Trophoblast cell (in vitro differentiated cells and primary cell): ENCODE results near the gene PTPN1.

Experiments
- DNase-seq, 2 donors: peaks; one replicate each; pipeline ENCODE4 v3.0.0-alpha.2; 2016
- H2AFZ ChIP-seq: 2 replicates; pipeline ENCODE4 v1.6.1; 2013; ENCODE audit warnings: low read length, moderate library complexity, mild to moderate bottlenecking; ENCODE audit not compliant: insufficient read depth, poor library complexity
- H2AK5ac ChIP-seq: 2 replicates; pipeline ENCODE4 v1.6.1; 2013; ENCODE audit warnings: mild to moderate bottlenecking, low read length
- H2BK120ac ChIP-seq: 2 replicates; pipeline ENCODE4 v1.6.1; 2013; ENCODE audit warnings: low read length, mild to moderate bottlenecking, moderate library complexity; ENCODE audit not compliant: insufficient read depth, poor library complexity
- H2BK12ac ChIP-seq: 2 replicates; pipeline ENCODE4 v1.6.1; 2013; ENCODE audit warnings: mild to moderate bottlenecking, low read length, moderate library complexity
- H2BK5ac ChIP-seq: 2 replicates; pipeline ENCODE4 v1.6.1; 2013; ENCODE audit warnings: low read length, low read depth, moderate library complexity, mild to moderate bottlenecking; ENCODE audit not compliant: poor library complexity
- H3K14ac ChIP-seq: 2 replicates; pipeline ENCODE4 v1.6.1; 2013; ENCODE audit warnings: mild to moderate bottlenecking, low read length
- H3K18ac ChIP-seq: 2 replicates; pipeline ENCODE4 v1.6.1; 2013; ENCODE audit warnings: mild to moderate bottlenecking, low read length
- H3K23ac ChIP-seq: 2 replicates; pipeline ENCODE4 v1.6.1; 2013; ENCODE audit warnings: low read length
- H3K27ac ChIP-seq: 2 replicates; pipeline ENCODE4 v1.5.1; 2013; ENCODE audit warnings: low read depth, mild to moderate bottlenecking, inconsistent platforms, low read length, moderate library complexity
- H3K27me3 ChIP-seq: 2 replicates; pipeline ENCODE4 v1.6.1; 2013; ENCODE audit warnings: inconsistent platforms, mild to moderate bottlenecking, low read length, moderate library complexity; ENCODE audit not compliant: insufficient read depth
- H3K36me3 ChIP-seq, 2 experiments: 1 replicate in 1 of 2; 2 replicates in 1 of 2; pipeline ENCODE4 v1.6.1; 2013; ENCODE audit warnings: low read length in 2 of 2, mild to moderate bottlenecking in 2 of 2, moderate library complexity in 1 of 2; ENCODE audit not compliant: insufficient read depth in 2 of 2, control insufficient read depth in 1 of 2
- H3K4ac ChIP-seq: 2 replicates; pipeline ENCODE4 v1.6.1; 2013; ENCODE audit warnings: low read depth, mild to moderate bottlenecking, low read length, moderate library complexity
- H3K4me1 ChIP-seq, 2 experiments: 1 replicate in 1 of 2; 2 replicates in 1 of 2; pipeline ENCODE4 v1.6.1; 2013; ENCODE audit warnings: low read length in 2 of 2, mild to moderate bottlenecking in 2 of 2, moderate library complexity in 1 of 2; ENCODE audit not compliant: insufficient read depth in 2 of 2, control insufficient read depth in 1 of 2
- H3K4me2 ChIP-seq: 2 replicates; pipeline ENCODE4 v1.6.1; 2013; ENCODE audit warnings: inconsistent platforms, mild to moderate bottlenecking, low read length, moderate library complexity
- H3K4me3 ChIP-seq: 2 replicates; pipeline ENCODE4 v1.5.1; 2013; ENCODE audit warnings: mild to moderate bottlenecking, low read depth, low read length, inconsistent platforms
- H3K79me1 ChIP-seq: one replicate; pipeline ENCODE4 v1.6.1; 2013; ENCODE audit warnings: low read length
- H3K79me2 ChIP-seq: 2 replicates; pipeline ENCODE4 v1.6.1; 2013; ENCODE audit warnings: low read length, mild to moderate bottlenecking; ENCODE audit not compliant: control insufficient read depth, insufficient read depth, poor library complexity
- H3K9ac ChIP-seq: 2 replicates; pipeline ENCODE4 v1.6.1; 2013; ENCODE audit warnings: mild to moderate bottlenecking, low read length
- H3K9me3 ChIP-seq: 2 replicates; pipeline ENCODE4 v1.6.1; 2013; ENCODE audit warnings: low read depth, mild to moderate bottlenecking, control low read depth, inconsistent platforms, low read length; ENCODE audit not compliant: insufficient read depth
- H4K12ac ChIP-seq: 2 replicates; pipeline ENCODE4 v1.6.1; 2013; ENCODE audit warnings: low read depth, mild to moderate bottlenecking, low read length, moderate library complexity
- H4K8ac ChIP-seq: 2 replicates; pipeline ENCODE4 v1.6.1; 2013; ENCODE audit warnings: low read depth, mild to moderate bottlenecking, low read length, moderate library complexity
- H4K91ac ChIP-seq: one replicate; pipeline ENCODE4 v1.6.1; 2013; ENCODE audit warnings: low read depth, mild to moderate bottlenecking, low read length, moderate library complexity
- WGBS: extraction: QIAGEN DNeasy Blood & Tissue Kit; methylation state at CpG from one replicate; pipeline ENCODE4 v1.1.7; 2013; ENCODE audit warnings: missing lambda C conversion rate; ENCODE audit not compliant: insufficient read length, insufficient coverage; ENCODE audit errors: extremely low coverage; 5-methylcytosine and 5-hydroxymethylcytosine counted together

The PTPN1 gene

DNA sequence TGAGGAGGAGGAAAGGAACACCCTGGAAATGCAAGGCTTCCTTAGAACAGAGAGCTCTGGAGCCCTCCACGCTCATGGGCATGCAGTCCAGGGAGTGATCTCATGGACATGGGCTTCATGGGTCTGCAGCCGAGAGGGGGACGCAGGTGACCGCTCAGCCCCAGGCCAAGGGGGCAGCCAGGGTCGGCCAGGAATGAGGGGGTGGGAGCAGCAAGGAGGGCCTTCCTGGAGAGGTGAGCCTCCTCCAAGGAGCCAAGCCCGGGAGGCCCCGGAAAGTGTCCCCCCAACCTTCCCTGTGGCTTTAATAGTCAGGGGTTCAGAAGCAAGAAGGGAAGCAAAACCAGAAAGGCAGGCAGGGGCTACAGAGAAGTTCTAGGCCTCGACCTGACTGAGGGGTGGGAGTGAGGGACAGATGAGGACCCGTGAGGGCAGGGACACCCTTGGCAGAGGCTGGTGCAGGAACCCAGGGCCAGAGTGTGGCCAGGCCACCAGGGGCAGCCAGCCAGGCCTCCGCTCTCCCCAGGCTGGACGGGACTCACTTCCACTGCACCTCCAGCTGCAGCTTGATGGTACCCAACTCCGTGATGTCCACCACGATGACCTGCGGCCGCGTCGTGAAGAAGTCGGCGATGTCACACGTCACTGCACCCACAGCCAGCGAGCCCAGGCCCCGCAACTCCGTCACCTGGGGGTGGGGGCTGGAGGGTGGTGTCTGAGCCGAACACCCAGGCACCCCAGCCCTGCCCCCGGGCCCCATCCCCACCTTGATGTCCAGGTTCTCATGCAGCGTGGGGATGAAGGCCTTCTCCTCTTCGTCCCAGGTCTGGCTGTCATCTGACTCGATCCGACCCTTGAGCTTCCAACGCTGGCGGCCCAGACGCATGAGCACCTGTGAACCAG, 97.9 kb downstream of the PTPN1 start:
- H4K91ac ChIP-seq = no peak overlapping the region
- no peaks in the 10 kb centered on the region for H3K36me3 ChIP-seq
- no peak overlapping the region for H4K12ac ChIP-seq
- no peak overlapping the region for H2AFZ ChIP-seq
- H2BK5ac ChIP-seq = no peak overlapping the region
- no peak overlapping the region for H3K14ac ChIP-seq
- DNase-seq = no peak
- H3K27ac ChIP-seq = no peak overlapping the region
- H3K79me1 ChIP-seq = no peaks in the 10 kb centered on the region
- H3K27me3 ChIP-seq = no peaks in the 10 kb centered on the region
- no peak overlapping the region for H3K18ac ChIP-seq
- no peak overlapping the region for H2AK5ac ChIP-seq
- H2BK12ac ChIP-seq = no peak overlapping the region
- H3K4ac ChIP-seq = no peak overlapping the region
- no peaks in the 10 kb centered on the region for H3K79me2 ChIP-seq
- no peak overlapping the region for H3K9ac ChIP-seq
- H4K8ac ChIP-seq = no peak overlapping the region
- H2BK120ac ChIP-seq = no peak overlapping the region
- H3K4me2 ChIP-seq = no peak overlapping the region
- no peaks in the 10 kb centered on the region for H3K9me3 ChIP-seq
- H3K23ac ChIP-seq = no peak overlapping the region
- H3K4me1 ChIP-seq = peaks cover 3% of the 10 kb centered on the region in 2 experiments
- no CpG with 5 or more reads among the region's 32 CpGs for WGBS
- H3K4me3 ChIP-seq = no peak overlapping the region

- Histone ChIP-seq H3K18ac (no peak overlapping the region), H3K27me3 (no peaks in the 10 kb centered on the region), H3K23ac (no peak overlapping the region), H3K36me3 (no peaks in the 10 kb centered on the region), H3K4ac (no peak overlapping the region), H2BK5ac (no peak overlapping the region), H3K9me3 (no peaks in the 10 kb centered on the region), H3K4me1 (peaks cover 3% of the 10 kb centered on the region in 2 experiments), H3K9ac (no peak overlapping the region), H3K79me2 (no peaks in the 10 kb centered on the region), H4K8ac (no peak overlapping the region), H3K27ac (no peak overlapping the region), H3K79me1 (no peaks in the 10 kb centered on the region), H3K14ac (no peak overlapping the region), H4K91ac (no peak overlapping the region), H2BK120ac (no peak overlapping the region), H3K4me3 (no peak overlapping the region), H2AK5ac (no peak overlapping the region), H3K4me2 (no peak overlapping the region), H4K12ac (no peak overlapping the region), H2BK12ac (no peak overlapping the region), H2AFZ (no peak overlapping the region)
- no CpG with 5 or more reads among the region's 13 CpGs for WGBS
- DNase-seq = no peak
Observed at GRCh38 chr20:50608750-50609104, 98.5 kb downstream of the PTPN1 start.

DNA sequence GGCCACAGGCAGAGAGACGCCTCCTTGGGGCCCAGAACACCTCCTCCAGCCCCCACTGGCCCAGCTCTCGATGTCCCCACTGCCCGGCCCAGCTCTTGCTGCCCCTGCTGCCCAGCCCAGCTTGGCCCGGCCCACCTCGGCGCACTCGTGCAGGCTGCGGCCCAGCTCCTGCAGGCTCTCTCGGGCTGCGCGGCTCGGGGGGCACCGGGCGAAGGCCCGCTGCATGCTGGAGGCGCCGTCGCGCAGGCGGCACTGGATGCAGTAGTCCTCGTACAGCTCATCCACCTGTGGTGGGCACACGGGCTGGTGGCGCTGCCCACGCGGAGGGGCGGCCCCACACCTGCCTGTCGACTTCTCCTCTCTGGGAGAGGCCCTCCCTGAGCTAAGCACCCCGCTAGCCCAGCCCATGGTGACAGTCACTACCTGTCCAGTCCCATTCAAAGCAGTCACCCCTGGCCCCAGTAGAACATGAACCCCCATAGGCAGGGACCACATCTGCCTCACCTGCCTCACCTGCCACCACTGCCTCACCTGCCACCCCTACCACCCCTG, 99.3 kb downstream of the PTPN1 start:
- DNase-seq = no peak
- Histone ChIP-seq H3K14ac (no peak overlapping the region), H4K12ac (no peak overlapping the region), H2BK12ac (no peak overlapping the region), H2BK120ac (no peak overlapping the region), H2BK5ac (no peak overlapping the region), H3K27me3 (no peaks in the 10 kb centered on the region), H3K36me3 (no peaks in the 10 kb centered on the region), H3K9ac (no peak overlapping the region), H3K4me2 (no peak overlapping the region), H3K4me3 (no peak overlapping the region), H3K23ac (no peak overlapping the region), H2AK5ac (no peak overlapping the region), H3K4me1 (peaks cover 3% of the 10 kb centered on the region in 2 experiments), H3K79me1 (no peaks in the 10 kb centered on the region), H4K8ac (no peak overlapping the region), H3K9me3 (no peaks in the 10 kb centered on the region), H3K79me2 (no peaks in the 10 kb centered on the region), H3K18ac (no peak overlapping the region), H2AFZ (no peak overlapping the region), H4K91ac (no peak overlapping the region), H3K4ac (no peak overlapping the region), H3K27ac (no peak overlapping the region)
- no CpG with 5 or more reads among the region's 28 CpGs for WGBS

DNA sequence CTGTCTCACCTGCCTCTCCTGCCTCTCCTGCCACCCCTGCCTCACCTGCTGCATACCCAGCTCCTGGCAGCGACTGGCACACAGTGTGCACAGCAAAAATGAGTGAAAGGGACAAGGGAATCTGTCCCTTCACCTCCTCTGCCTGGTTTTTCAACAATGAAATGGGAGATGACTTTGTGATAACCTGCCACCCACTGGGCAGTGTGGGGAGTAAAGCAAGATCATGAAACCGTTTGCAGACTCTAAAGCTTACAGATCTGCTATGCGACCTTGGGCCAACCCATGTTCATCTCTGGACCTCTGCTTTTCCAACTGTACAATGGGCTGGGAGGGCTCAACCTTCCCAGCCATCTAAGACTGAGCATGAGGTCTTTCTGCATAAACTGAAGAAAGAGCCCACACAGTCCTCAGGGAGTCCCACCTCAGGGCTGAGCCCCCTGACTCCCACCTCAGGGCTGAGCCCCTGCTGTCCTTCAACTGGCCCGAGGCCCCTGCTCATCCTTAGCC, 100.1 kb downstream of the PTPN1 start:
- no peak overlapping the region for H4K12ac ChIP-seq
- no peak overlapping the region for H3K23ac ChIP-seq
- H2BK12ac ChIP-seq = no peak overlapping the region
- H4K91ac ChIP-seq = no peak overlapping the region
- no peaks in the 10 kb centered on the region for H3K9me3 ChIP-seq
- H4K8ac ChIP-seq = no peak overlapping the region
- no peak overlapping the region for H2AFZ ChIP-seq
- H3K4me3 ChIP-seq = no peak overlapping the region
- H3K4me2 ChIP-seq = no peak overlapping the region
- H3K14ac ChIP-seq = no peak overlapping the region
- H3K27ac ChIP-seq = no peak overlapping the region
- H3K4ac ChIP-seq = no peak overlapping the region
- no peaks in the 10 kb centered on the region for H3K79me2 ChIP-seq
- H2AK5ac ChIP-seq = no peak overlapping the region
- no peak for DNase-seq
- H3K4me1 ChIP-seq = peaks cover 3% of the 10 kb centered on the region in 2 experiments
- no peak overlapping the region for H2BK5ac ChIP-seq
- no peaks in the 10 kb centered on the region for H3K79me1 ChIP-seq
- H3K18ac ChIP-seq = no peak overlapping the region
- no peak overlapping the region for H2BK120ac ChIP-seq
- H3K36me3 ChIP-seq = no peaks in the 10 kb centered on the region
- H3K9ac ChIP-seq = no peak overlapping the region
- WGBS = no CpG with 5 or more reads among the region's 4 CpGs
- H3K27me3 ChIP-seq = no peaks in the 10 kb centered on the region
